IPS-NIHi7 (cell line): Measurements from ENCODE around the gene C4orf50.
A peak's percentile ranks its signal among the peaks of the same experiment; 100 is the strongest.

Experiments
- DNase-seq: peaks from one replicate; pipeline ENCODE4 v3.0.0; 2012; ENCODE audit warnings: mixed read lengths; ENCODE audit errors: extremely low spot score

The C4orf50 gene

DNA sequence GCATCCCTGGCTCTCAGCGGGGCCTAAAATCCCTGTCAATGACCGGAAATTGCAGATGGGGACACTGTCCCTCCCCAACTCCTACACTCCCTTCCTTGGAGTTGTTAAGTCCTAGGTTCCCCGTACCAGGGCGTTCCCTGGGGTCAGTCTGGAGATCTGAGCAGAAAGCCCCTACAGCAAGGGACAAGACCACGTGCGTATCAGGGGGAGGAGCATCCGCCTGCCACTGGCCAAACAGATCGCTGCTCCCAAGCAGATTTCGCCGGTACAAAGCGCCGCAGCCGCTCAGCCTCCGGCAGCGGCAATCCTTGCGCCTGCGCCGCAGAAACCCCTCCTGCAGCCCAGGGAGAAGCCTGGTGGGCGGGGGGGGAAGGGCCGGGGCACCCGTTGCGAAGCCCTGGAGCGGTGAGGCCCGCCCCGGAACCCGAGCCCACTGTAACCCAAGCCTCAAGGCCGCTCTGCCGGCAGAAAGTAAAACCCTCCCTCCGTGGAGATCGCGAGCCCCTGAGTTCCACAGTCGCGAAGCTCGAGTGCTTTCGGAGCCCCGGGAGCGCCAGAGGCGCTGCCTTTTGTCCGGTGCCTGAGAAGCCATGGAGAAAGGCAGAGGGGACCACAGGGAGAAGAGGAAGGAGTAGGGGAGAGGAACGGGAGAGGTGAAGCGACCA lies 128.0 kb downstream of the C4orf50 start:
- DNase-seq: peak; percentile 89

DNA sequence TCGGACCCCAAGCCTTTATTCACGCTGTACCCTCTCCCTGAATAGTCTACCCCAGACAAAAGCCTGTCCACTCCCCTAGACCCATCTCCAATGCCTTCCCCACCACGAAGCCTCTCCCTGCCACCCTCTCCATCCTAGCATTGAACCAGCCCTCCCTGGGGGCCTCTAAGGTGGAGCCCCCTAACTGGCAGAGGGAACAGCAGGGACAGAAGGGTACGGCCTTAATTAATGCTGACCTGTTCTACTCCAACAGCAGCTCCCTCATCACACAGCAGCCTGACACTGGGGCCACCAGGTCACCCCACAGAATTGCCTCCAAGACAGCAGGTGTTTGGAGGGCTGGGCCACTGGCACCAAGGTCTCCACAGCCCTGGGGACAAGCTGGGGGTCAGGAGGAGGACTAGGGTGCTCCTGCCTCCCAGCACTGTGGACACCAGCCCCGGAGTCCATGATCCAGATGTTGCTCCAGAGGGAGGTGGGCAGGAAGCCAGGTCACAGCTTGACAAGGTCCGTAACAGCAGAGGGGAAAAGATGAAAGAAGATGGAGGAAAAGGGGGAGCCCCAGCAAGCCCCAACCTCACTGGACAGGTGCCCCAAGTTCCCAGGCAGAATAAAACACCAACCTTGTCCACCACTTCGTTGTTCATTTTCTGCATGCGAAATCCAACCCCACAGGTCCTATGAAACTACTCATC lies 129.1 kb downstream of the C4orf50 start:
- DNase-seq: no peak

DNA sequence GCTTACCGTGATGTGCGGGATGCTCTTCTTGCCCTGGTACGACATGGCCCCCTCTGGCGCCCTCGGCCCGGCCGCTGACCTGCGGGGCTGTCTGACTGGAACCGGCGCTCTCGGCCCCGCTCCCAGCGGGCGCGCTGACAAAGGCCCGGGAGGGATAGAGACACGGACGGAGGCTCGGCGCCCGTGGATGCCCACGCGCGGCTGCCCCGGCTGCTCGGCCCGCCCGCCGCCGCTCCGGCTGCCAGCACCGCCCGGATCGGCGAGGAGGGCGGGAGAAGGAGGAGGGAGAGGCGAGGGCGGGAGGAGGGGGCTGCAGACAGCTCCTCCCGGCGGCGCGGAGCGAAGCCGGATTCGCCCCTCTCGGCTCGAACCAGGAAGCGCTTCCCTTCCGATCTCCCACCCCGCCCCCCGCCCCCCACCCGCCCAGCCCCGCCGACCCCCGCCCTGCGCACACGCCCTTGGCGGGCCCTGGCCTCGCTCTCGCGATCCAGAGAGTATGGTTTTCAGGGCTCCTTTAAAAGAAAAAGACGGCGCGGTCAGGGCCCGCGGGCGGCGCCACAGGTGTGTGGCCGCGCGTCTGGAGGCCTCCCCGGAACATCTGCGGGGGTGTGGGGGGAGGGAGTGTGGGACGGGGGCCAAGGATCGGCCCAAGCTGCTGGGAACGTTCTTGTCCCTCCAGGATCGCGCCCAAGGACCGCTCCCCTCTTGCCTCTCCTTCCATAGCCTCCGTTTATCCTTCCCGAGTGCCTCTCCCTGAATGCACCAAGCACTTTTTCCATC lies 129.8 kb downstream of the C4orf50 start:
- peak; percentile 81 for DNase-seq

GRCh38 chr4:5887361-5888221 lies 130.6 kb downstream of the C4orf50 start:
- peak; percentile 37 for DNase-seq

- DNase-seq: no peak
These were observed 131.2 kb downstream of the C4orf50 start for GRCh38 chr4:5887011-5887360.

- DNase-seq: no peak
These were observed 132.5 kb downstream of the C4orf50 start for GRCh38 chr4:5885733-5886132.

- DNase-seq: no peak
These were observed 133.4 kb downstream of the C4orf50 start for GRCh38 chr4:5884796-5885195.

- DNase-seq: no peak
These were observed 134.3 kb downstream of the C4orf50 start for GRCh38 chr4:5883916-5884315.

- no peak for DNase-seq
These were observed 135.3 kb downstream of the C4orf50 start for GRCh38 chr4:5882947-5883346.

GRCh38 chr4:5881340-5881739 lies 136.9 kb downstream of the C4orf50 start:
- peak; percentile 58 for DNase-seq

GRCh38 chr4:5878359-5878758 lies 139.9 kb downstream of the C4orf50 start:
- no peak for DNase-seq

DNA sequence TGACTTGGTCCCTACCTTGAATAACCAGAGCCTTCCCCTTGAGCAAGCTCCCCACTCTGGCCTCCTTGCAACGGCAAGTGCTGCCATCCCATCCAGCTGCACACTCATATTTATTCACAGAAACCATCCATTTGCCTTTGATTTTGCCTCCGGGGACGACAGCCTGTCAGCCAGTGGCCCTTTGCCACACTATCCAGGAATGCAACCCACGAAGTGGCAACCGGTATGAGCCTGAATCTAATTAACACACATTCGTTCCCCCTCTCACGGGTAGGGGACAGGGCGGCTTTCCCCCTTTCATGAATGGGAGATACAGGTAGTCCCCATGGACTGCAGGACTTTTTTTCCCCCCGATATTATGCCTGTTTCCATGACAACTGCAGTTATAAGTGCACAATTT lies 140.8 kb downstream of the C4orf50 start:
- no peak for DNase-seq

DNA sequence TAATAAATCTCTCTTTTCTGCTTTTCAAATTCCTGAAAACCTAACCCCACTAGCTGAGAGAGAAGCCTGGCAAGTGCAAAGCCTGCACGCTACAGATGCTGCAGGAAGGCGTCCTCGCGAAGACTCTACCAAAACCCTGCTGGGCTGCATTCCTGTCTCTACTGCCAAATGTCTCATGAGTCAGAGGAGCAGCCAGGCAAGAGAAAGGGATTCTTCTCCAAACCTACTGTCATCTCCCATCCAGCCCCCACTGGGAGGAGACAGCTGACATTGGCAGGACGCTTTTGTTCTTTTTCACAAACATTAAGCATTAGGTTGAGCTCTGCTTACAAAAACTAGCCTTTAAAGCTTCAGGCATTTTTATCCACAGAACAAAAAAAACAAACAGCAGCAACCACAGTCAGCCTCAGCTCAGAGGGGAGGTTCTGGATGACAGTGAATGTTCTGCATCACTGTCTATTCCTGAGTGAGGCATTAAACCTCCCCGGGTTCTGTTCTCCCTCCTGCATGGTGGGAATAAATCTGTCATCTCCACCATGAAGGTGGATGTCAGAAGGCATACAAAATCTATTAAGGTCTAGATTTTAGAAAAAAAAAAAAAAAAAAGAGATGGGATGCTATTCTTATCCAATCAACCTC lies 143.3 kb downstream of the C4orf50 start:
- DNase-seq: peak; percentile 75

DNA sequence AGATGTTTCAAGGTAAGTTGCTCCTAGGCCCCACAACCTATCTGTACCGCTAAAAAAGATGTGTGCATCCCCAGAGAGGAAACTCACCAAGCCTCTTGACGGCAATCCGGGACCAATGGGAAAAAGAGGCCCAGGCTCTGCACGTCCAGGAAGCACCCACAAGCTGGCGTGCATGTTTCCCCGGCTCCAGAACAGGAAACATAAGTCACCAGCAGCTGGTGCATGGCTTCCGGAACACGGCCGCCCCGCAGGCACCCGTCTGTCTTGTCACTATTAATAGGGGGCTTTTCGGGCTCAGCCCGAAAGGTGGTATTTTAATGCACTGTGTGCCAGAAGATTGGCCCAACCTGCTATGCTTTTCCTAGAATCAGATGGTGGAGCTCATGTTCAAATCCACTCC lies 147.5 kb downstream of the C4orf50 start:
- DNase-seq: no peak

- no peak for DNase-seq
These were observed 148.1 kb downstream of the C4orf50 start for GRCh38 chr4:5869966-5870619.

GRCh38 chr4:5867866-5868265 lies 150.4 kb downstream of the C4orf50 start:
- no peak for DNase-seq

GRCh38 chr4:5866841-5867813 lies 151.1 kb downstream of the C4orf50 start:
- no peak for DNase-seq

DNA sequence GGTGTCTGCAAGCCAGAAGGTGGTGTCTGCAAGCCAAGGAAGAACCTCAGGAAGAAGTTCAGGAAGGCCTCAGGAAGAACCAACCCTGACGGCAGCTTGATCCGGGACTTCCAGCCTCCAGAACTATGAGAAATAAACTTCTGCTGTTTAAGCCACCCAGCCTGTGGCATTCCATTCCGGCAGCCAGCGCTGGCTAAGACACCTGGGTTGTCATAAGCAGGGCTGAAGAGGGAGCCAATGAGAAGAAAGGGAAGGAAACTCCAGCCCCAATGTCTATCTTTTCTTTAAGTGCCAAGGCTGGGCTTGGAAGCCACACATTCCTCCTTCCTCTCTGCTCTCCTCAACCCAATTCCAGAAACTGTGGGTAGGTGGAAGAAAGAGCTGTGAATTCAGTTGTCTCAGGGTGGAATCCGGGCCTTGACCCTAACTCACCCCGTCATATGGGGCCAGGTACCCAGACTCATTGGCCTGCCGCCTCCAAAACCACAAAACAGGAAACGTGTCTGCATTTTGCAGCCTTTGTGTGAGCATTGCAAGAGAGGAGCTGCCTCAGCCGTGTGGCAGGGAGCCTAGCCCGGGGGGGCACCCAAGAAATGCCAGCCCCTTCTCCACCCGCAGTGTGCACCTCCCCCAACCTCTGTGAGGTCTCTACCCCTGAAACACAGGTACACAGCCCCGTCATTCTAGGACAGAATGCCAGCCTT lies 152.2 kb downstream of the C4orf50 start:
- DNase-seq: no peak
